ENCODE data around the gene MINK1.

DNA sequence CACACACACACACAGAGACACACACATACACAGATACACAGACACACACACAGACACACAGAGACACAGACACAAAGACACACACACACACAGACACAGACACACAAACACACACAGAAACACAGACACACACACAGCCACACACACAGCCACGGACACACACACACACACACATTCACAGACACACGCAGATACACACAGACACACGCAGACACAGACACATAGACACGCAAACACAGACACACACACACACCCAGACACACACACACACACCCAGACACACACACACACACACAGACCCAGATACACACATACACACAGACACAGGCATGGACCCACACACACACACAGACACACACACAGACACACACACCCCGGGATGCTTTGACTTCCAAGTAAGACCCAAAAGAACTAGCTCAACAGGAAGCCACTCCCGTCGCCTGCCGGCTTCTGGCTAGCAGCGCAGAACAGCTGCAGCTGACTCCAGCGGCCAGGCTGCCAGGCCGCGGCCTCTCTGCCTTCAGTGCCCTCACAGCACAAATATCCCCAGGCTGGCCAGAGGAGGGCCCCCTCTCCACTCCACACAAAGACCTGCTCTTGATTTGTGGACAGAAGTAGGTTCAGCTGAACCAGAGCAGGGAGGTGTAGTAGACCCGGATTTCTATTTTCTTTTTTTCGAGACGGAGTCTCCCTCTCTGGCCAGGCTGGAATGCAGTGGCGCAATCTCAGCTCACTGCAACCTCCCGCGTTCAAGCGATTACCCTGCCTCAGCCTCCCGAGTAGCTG lies 75.8 kb downstream of the MINK1 start:
- TF ChIP-seq CTCF (IDR thresholded peaks at IDR 0.05): peak; percentile 45 to 81 (median 72)
- TF ChIP-seq EP300 (IDR thresholded peaks at IDR 0.05): no peak
- no peak for TF ChIP-seq POLR2A (IDR thresholded peaks at IDR 0.05)

Measured in ovary (tissue), 3 donors.